Effector memory CD4-positive, alpha-beta T cell (primary cell): Measurements from ENCODE around the gene FOXL2NB.
A peak's percentile ranks its signal among the peaks of the same experiment; 100 is the strongest.

Source experiments
- DNase-seq, 3 donors: peaks; one replicate each; pipeline ENCODE4 v3.0.0-alpha.2; 2020
- H3K27ac ChIP-seq: 2 replicates; pipeline ENCODE4 v1.7.0; 2013; ENCODE audit warnings: mild to moderate bottlenecking, low read length, moderate library complexity; ENCODE audit not compliant: insufficient read depth, poor library complexity, severe bottlenecking
- H3K27me3 ChIP-seq: replicated peaks from 2 replicates; pipeline ENCODE4 v1.7.0; 2013; ENCODE audit warnings: mild to moderate bottlenecking, low read length; ENCODE audit not compliant: insufficient read depth, control insufficient read depth, poor library complexity, severe bottlenecking
- H3K36me3 ChIP-seq: 2 replicates; pipeline ENCODE4 v1.7.0; 2013; ENCODE audit warnings: mild to moderate bottlenecking, low read length, moderate library complexity; ENCODE audit not compliant: control insufficient read depth, insufficient read depth
- H3K4me1 ChIP-seq: 2 replicates; pipeline ENCODE4 v1.7.0; 2013; ENCODE audit warnings: low read length, mild to moderate bottlenecking; ENCODE audit not compliant: control insufficient read depth, insufficient read depth, poor library complexity, severe bottlenecking
- H3K4me3 ChIP-seq: 2 replicates; pipeline ENCODE4 v1.7.0; 2013; ENCODE audit warnings: low read length, low read depth, mild to moderate bottlenecking; ENCODE audit not compliant: insufficient read depth, poor library complexity, severe bottlenecking
- H3K9me3 ChIP-seq: 2 replicates; pipeline ENCODE4 v1.7.0; 2013; ENCODE audit warnings: mild to moderate bottlenecking, low read length, moderate library complexity; ENCODE audit not compliant: control insufficient read depth
- total RNA-seq, 3 donors: gene quantifications; one replicate each; lab custom pipeline; 2026; lab: John Stamatoyannopoulos, UW

Gene FOXL2NB
- 0 to 0.17 (median 0) reads per million in 3 donors for total RNA-seq

- no peak for DNase-seq
- Histone ChIP-seq H3K36me3 (no peaks in the 10 kb centered on the region), H3K9me3 (no peaks in the 10 kb centered on the region), H3K27me3 (peaks cover 71% of the 10 kb centered on the region), H3K27ac (no peak within 1 kb of the TSS), H3K4me3 (peak within 1 kb of the TSS; percentile 44), H3K4me1 (peaks cover 52% of the 10 kb centered on the region)
These were observed at the start of gene FOXL2NB, which contains the start of gene FOXL2 for GRCh38 chr3:138946663-138947494. TSS of gene FOXL2NB (plus strand) at chr3:138947217. CDS start at chr3:138947365, 148 bp downstream. TSS of gene FOXL2 (minus strand) at chr3:138947137. CDS start at chr3:138946722, 415 bp downstream.

DNA sequence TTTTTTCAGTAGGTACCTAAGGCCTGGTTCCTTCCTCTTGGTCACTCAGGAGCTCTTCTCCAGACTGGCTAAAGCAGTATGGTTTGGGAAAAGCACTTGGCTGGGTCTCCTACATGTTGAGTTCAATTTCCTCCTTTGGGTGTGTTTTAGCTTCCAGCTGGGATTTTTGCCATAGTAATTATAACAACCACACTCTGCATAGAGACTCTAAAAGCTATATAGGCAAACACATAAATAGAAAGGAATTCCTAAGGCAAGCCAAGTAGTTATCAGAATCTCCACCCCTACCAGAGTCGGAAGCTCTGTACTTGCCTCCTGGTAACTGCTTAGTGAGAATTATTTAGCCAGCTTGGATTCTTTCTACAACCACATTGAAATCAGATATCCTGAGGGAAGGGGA lies 48.7 kb upstream of the FOXL2NB start:
- DNase-seq = no peak
- H3K4me3 ChIP-seq = no peak overlapping the region
- H3K9me3 ChIP-seq = no peaks in the 10 kb centered on the region
- no peaks in the 10 kb centered on the region for H3K27me3 ChIP-seq
- no peaks in the 10 kb centered on the region for H3K4me1 ChIP-seq
- no peak overlapping the region for H3K27ac ChIP-seq
- no peaks in the 10 kb centered on the region for H3K36me3 ChIP-seq

- DNase-seq = no peak
- H3K4me3 ChIP-seq = no peak overlapping the region
- no peak overlapping the region for H3K27ac ChIP-seq
- no peaks in the 10 kb centered on the region for H3K36me3 ChIP-seq
- no peaks in the 10 kb centered on the region for H3K27me3 ChIP-seq
- H3K9me3 ChIP-seq = no peaks in the 10 kb centered on the region
- no peaks in the 10 kb centered on the region for H3K4me1 ChIP-seq
These were observed 48.3 kb upstream of the FOXL2NB start for GRCh38 chr3:138898708-138899107.

- no peaks in the 10 kb centered on the region for H3K36me3 ChIP-seq
- H3K4me1 ChIP-seq = no peaks in the 10 kb centered on the region
- H3K27ac ChIP-seq = no peak overlapping the region
- no peaks in the 10 kb centered on the region for H3K27me3 ChIP-seq
- no peaks in the 10 kb centered on the region for H3K9me3 ChIP-seq
- H3K4me3 ChIP-seq = no peak overlapping the region
- DNase-seq = no peak
These were observed 47.5 kb upstream of the FOXL2NB start for GRCh38 chr3:138899351-138899991.

DNA sequence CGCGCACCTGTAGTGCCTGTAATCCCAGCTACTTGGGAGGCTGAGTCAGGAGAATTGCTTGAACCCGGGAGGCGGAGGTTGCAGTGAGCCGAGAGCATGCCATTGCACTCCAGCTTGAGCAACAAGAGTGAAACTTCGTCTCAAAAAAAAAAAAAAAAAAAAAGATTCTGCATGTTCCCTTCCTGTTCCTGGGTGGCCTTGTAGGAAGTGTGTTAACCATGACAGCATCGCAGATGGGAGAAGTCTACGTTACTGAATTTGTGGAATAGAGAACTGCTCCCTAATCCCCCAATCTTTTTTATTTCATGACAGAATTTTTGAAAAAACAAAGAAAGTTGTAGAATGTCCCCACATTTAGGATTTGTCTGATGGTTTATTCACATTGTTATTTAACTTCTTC lies 45.5 kb upstream of the FOXL2NB start:
- no peak overlapping the region for H3K27ac ChIP-seq
- no peaks in the 10 kb centered on the region for H3K9me3 ChIP-seq

DNA sequence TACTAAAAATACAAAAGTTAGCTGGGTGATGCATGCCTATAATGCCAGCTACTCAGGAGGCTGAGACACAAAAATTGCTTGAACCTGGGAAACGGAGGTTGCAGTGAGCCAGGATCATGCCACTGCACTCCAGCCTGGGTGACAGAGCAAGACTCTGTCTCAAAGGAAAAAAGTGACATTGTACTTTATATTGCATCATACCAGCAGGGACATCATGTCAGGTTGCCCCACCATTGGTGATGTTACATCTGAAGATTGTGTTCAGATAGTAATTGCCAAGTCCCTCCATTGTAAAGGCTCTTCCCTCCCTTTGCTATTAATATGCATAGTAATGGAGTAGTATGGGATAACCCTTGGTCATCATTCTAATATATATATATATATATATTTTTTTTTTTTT lies 44.8 kb upstream of the FOXL2NB start:
- no peak overlapping the region for H3K27ac ChIP-seq
- no peak for DNase-seq

More for the DNA sequence above, 45.5 kb upstream of the FOXL2NB start:
- Histone ChIP-seq H3K4me1 (no peaks in the 10 kb centered on the region), H3K36me3 (no peaks in the 10 kb centered on the region), H3K27me3 (no peaks in the 10 kb centered on the region), H3K4me3 (no peak overlapping the region)
- DNase-seq = no peak

GRCh38 chr3:138907539-138907938 lies 39.5 kb upstream of the FOXL2NB start:
- no peaks in the 10 kb centered on the region for H3K4me1 ChIP-seq
- no peaks in the 10 kb centered on the region for H3K27me3 ChIP-seq
- H3K36me3 ChIP-seq = no peaks in the 10 kb centered on the region
- no peak overlapping the region for H3K4me3 ChIP-seq
- H3K27ac ChIP-seq = no peak overlapping the region
- no peaks in the 10 kb centered on the region for H3K9me3 ChIP-seq
- DNase-seq = no peak

More for the DNA sequence above, 44.8 kb upstream of the FOXL2NB start:
- Histone ChIP-seq H3K27me3 (no peaks in the 10 kb centered on the region), H3K9me3 (no peaks in the 10 kb centered on the region), H3K36me3 (no peaks in the 10 kb centered on the region), H3K4me1 (no peaks in the 10 kb centered on the region), H3K4me3 (no peak overlapping the region)

- no peaks in the 10 kb centered on the region for H3K4me1 ChIP-seq
- no peak for DNase-seq
- H3K4me3 ChIP-seq = no peak overlapping the region
- no peaks in the 10 kb centered on the region for H3K36me3 ChIP-seq
- no peaks in the 10 kb centered on the region for H3K27me3 ChIP-seq
- no peak overlapping the region for H3K27ac ChIP-seq
- no peaks in the 10 kb centered on the region for H3K9me3 ChIP-seq
These were observed 38.2 kb upstream of the FOXL2NB start for GRCh38 chr3:138908846-138909245.

DNA sequence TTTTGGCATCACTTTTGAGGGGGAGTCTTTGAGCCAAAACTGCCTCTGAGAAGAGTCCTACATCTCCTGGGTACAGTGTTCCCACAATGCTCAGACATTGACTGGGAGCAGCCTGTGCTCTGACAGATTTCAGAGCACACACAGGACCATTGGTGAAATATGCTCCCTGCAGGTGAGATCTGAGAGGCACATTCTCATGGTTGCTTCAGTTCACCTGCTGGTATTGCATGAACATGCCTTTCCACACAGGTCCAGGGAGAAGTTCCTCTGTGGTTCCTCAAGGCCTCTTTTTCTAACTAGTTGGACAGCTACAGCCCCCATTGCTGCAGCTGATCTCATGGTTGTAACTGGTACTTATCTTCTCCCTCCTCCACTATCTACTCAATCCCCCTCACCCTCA lies 37.1 kb upstream of the FOXL2NB start:
- DNase-seq = no peak
- Histone ChIP-seq H3K27ac (no peak overlapping the region), H3K9me3 (no peaks in the 10 kb centered on the region), H3K36me3 (no peaks in the 10 kb centered on the region), H3K4me3 (no peak overlapping the region), H3K27me3 (no peaks in the 10 kb centered on the region), H3K4me1 (no peaks in the 10 kb centered on the region)

DNA sequence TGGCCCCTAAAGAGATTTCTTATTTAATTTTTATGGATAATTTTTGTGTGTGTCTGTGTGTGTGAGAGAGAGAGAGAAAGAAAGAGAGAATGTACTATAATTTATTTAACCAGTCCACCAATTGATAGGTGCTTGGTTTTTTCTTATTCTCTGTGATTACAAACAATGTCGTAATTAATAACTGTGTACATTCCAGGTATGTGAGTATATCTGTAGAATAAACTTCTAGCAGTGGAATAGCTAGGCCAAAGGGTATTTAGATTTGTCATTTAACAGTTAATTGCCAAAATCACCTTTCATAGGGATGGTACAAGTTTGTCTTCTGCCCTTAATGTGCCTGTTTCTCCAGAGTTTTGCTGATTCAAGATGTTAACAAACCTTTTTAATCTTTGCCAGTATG lies 35.4 kb upstream of the FOXL2NB start:
- peaks cover 6% of the 10 kb centered on the region for H3K4me1 ChIP-seq
- no peak for DNase-seq
- H3K27me3 ChIP-seq = no peaks in the 10 kb centered on the region

More for the DNA sequence above, 35.4 kb upstream of the FOXL2NB start:
- Histone ChIP-seq H3K9me3 (no peaks in the 10 kb centered on the region), H3K4me3 (no peak overlapping the region), H3K36me3 (no peaks in the 10 kb centered on the region), H3K27ac (no peak overlapping the region)
